Measurements from ENCODE around the gene STN1.

The STN1 gene

DNA sequence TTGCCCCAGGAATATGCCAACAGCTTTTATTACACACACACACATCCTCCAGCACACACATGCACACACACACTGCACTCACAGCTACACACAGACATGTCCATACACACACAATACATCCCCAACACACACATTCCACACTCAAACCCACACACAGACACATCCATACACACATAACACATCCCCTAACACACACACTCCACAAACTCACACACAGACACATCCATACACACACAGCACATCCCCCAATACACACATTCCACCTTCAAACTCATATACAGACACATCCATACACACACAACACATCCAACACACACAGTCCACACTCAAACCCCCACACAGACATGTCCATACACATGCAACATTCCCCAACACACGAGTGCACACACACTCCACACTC lies 81.7 kb downstream of the STN1 start:
- Mint-ChIP-seq H3K9me3 (peaks cover 3% of the 10 kb centered on the region), H3K4me1 (ENCODE audit: low read depth) (no peaks in the 10 kb centered on the region), H3K36me3 (ENCODE audit: low read depth) (no peaks in the 10 kb centered on the region), H3K4me3 (no peak overlapping the region), H3K27me3 (ENCODE audit: low read depth) (peaks cover 7% of the 10 kb centered on the region), H3K27ac (no peak overlapping the region)
- DNase-seq (ENCODE audit: low spot score), result no peak

DNA sequence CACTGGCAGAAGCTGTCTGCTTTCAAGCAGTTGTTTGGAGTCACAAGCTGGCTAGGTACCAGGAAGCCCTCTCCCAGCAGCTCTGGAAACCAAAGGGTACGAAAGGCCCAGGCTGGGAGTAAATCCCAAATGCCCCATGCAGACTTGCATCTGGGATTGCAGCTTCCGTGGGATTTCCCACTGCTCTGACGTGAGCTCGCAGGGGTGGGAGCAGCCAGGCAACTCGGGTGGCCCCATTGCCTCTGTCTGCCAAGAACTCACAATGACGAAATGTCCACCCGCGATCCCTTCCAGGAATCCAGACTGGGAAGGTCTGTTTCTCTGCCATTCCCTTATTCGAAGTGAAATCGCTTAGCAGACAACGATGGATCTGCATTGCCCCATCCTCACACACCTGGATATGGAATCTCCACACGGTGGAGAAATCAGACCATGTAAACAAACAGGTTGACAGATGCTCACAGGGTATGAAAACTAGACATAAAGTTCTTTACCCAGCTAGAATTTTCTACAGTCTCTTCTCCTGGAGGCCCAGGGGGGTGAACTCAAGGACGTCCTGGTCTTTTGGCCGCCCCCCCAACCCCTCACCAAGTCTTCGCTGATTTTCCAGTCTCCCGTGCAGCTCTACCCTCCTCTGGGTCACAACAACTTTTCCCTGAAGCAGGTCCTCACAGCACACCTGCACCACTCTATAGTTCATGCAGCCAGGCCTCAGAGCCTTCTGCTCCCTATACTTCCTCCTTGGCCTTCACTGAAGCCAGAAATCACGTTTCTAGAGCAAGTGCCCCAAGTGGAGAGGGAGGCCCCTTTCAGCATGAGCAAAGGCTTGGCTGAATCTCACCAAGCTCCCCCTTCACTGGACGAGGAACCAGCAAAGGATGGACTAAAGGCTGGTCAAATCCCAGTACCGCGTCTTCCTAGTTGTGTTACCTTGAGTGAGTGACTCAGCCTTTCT lies 82.6 kb downstream of the STN1 start:
- no peak for DNase-seq (ENCODE audit: low spot score)
- Mint-ChIP-seq H3K27me3 (ENCODE audit: low read depth) (peaks cover 11% of the 10 kb centered on the region), H3K4me3 (no peak overlapping the region), H3K27ac (no peak overlapping the region), H3K36me3 (ENCODE audit: low read depth) (no peaks in the 10 kb centered on the region), H3K9me3 (peaks cover 3% of the 10 kb centered on the region), H3K4me1 (ENCODE audit: low read depth) (no peaks in the 10 kb centered on the region)

DNA sequence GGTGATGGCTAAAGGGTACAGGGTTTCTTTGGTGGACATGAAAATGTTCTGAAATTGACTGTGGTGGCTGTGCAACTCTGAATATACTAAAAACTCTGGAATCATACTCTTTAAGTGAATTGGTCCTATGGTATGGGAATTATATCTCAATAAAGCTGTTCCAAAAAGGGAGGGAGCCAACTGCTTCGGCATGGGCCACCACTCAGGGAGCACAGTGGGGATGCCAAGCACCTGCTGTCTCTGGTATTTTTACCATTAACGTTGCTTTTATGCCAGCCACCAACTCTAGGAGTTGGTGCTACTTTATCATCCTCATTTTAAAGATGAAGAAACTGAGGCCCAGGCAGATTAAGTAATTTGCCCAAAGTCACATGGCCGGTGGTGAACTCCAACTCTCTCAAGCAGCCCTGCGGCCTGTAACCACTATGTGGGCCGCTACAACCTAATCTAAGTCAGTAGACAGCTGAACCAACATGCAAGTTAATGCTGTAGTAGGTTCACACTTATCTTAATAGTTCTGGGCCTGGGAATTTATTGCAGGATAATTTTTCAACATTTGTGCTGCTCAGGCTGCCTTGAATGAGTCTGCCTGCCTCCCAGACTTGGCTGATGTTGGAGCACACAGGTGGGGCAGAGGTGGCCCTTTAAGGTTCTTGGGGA lies 83.4 kb downstream of the STN1 start:
- no peaks in the 10 kb centered on the region for H3K36me3 Mint-ChIP-seq (ENCODE audit: low read depth)
- DNase-seq (ENCODE audit: low spot score), result no peak
- H3K4me3 Mint-ChIP-seq, result no peak overlapping the region
- peaks cover 17% of the 10 kb centered on the region for H3K27me3 Mint-ChIP-seq (ENCODE audit: low read depth)
- H3K27ac Mint-ChIP-seq, result no peak overlapping the region
- peaks cover 3% of the 10 kb centered on the region for H3K9me3 Mint-ChIP-seq
- H3K4me1 Mint-ChIP-seq (ENCODE audit: low read depth), result no peaks in the 10 kb centered on the region

DNA sequence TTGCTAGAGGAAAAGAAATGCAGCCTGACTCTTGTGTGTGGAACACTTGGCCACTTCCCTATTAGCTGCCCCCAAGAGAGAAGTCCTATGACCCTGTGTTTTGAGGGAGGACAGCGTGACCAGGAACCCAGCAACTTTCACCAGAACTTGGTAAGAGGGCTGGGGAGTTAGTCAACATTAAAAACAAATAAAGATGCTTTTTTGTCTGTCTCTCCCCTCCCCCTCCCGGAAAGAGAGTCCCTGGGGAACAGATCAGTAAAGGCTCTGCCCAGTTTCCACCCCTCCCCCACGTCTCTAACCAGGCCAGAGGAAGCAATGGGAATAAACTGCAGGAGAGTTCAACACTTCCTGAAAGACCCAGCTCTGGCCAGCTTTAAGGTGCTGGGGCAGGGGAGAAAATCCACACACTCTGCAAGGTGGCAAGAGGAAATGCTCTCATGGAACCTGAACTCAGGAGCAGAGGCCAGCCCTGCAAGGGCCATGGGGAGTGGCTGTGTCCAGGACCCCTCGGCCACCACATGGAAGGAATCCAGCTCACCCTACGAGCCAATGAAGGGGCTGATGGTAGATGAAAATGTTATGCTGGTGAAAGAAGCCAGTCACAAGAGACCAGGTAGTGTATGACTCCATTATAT lies 84.1 kb downstream of the STN1 start:
- no peak overlapping the region for H3K27ac Mint-ChIP-seq
- H3K9me3 Mint-ChIP-seq, result peaks cover 3% of the 10 kb centered on the region
- no peaks in the 10 kb centered on the region for H3K36me3 Mint-ChIP-seq (ENCODE audit: low read depth)
- no peak for DNase-seq (ENCODE audit: low spot score)
- peaks cover 24% of the 10 kb centered on the region for H3K27me3 Mint-ChIP-seq (ENCODE audit: low read depth)
- no peak overlapping the region for H3K4me3 Mint-ChIP-seq
- no peaks in the 10 kb centered on the region for H3K4me1 Mint-ChIP-seq (ENCODE audit: low read depth)

DNA sequence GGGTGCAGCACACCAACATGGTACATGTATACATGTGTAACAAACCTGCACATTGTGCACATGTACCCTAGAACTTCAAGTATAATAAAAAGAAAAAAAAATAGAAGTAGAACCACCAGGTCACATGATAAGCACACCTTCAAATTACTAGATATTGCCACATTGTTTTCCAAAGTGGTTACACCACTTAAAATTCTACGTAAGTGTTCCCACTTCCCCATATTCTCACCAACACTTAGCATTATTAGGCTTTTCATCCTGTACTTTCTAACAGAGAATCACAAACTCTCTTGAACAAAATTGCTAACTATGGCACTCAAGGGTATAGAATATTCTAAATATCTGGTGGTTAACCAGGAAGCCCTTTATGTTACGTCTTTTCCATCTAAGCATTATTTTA lies 85.2 kb downstream of the STN1 start:
- no peaks in the 10 kb centered on the region for H3K4me1 Mint-ChIP-seq (ENCODE audit: low read depth)
- H3K27ac Mint-ChIP-seq, result no peak overlapping the region
- peaks cover 3% of the 10 kb centered on the region for H3K9me3 Mint-ChIP-seq
- no peak for DNase-seq (ENCODE audit: low spot score)
- no peaks in the 10 kb centered on the region for H3K36me3 Mint-ChIP-seq (ENCODE audit: low read depth)
- H3K4me3 Mint-ChIP-seq, result no peak overlapping the region
- H3K27me3 Mint-ChIP-seq (ENCODE audit: low read depth), result peaks cover 27% of the 10 kb centered on the region
